ENCODE results near the gene EYS. TPM values are rescaled to one million over a fixed set of nuclear protein-coding genes. Genes with fewer than 3 reads are reported as not detected.

The EYS gene
- total RNA-seq, 6 experiments from 2014 or later: 0.54 to 2.3 (median 0.74) TPM; not detected in 1

GRCh38 chr6:65072500-65072899, 634.5 kb downstream of the EYS start:
- no peaks in the 10 kb centered on the region for H3K4me1 ChIP-seq
- intact Hi-C loops (cut with DNase I): no loop called here
- no peaks in the 10 kb centered on the region for H3K9me3 ChIP-seq
- no peak for DNase-seq
- no peaks in the 10 kb centered on the region for H3K27me3 ChIP-seq
- no peak for ATAC-seq
- no peak overlapping the region for H3K27ac ChIP-seq
- TF ChIP-seq POLR2A (IDR thresholded peaks at IDR 0.05) (no peak), CTCF (IDR thresholded peaks at IDR 0.05) (no peak)
- H3K36me3 ChIP-seq: no peaks in the 10 kb centered on the region
- no peak overlapping the region for H3K4me3 ChIP-seq
- 33% methylated on average over 1 of the region's 1 CpG for WGBS (ENCODE audit: insufficient coverage, low coverage, low lambda C conversion rate, missing lambda C conversion rate)

- H3K27me3 ChIP-seq: no peaks in the 10 kb centered on the region
- ATAC-seq: no peak
Measured at GRCh38 chr6:65071480-65071879, 635.5 kb downstream of the EYS start.

GRCh38 chr6:65064844-65065243, 642.2 kb downstream of the EYS start:
- H3K27ac ChIP-seq: no peak overlapping the region
- no peaks in the 10 kb centered on the region for H3K36me3 ChIP-seq
- 43% methylated on average over 1 of the region's 1 CpG for WGBS (ENCODE audit: insufficient coverage, low coverage, low lambda C conversion rate, missing lambda C conversion rate)
- intact Hi-C loops (cut with DNase I): no loop called here
- no peaks in the 10 kb centered on the region for H3K27me3 ChIP-seq
- DNase-seq (no peak), ATAC-seq (no peak)
- H3K9me3 ChIP-seq: no peaks in the 10 kb centered on the region
- H3K4me1 ChIP-seq: no peaks in the 10 kb centered on the region
- TF ChIP-seq POLR2A (IDR thresholded peaks at IDR 0.05): no peak
- TF ChIP-seq CTCF (IDR thresholded peaks at IDR 0.05): no peak
- H3K4me3 ChIP-seq: no peak overlapping the region

More at GRCh38 chr6:65071480-65071879, 635.5 kb downstream of the EYS start:
- no peak for DNase-seq
- TF ChIP-seq POLR2A (IDR thresholded peaks at IDR 0.05) (no peak), CTCF (IDR thresholded peaks at IDR 0.05) (no peak)
- Histone ChIP-seq H3K36me3 (no peaks in the 10 kb centered on the region), H3K27ac (no peak overlapping the region), H3K4me1 (no peaks in the 10 kb centered on the region), H3K9me3 (no peaks in the 10 kb centered on the region), H3K4me3 (no peak overlapping the region)
- 53% methylated on average over 2 of the region's 2 CpGs for WGBS (ENCODE audit: insufficient coverage, low coverage, low lambda C conversion rate, missing lambda C conversion rate)
- intact Hi-C loops (cut with DNase I): no loop called here

- no peak for ATAC-seq
- no peaks in the 10 kb centered on the region for H3K36me3 ChIP-seq
- H3K9me3 ChIP-seq: no peaks in the 10 kb centered on the region
- H3K4me3 ChIP-seq: no peak overlapping the region
- no peak overlapping the region for H3K27ac ChIP-seq
- TF ChIP-seq CTCF (IDR thresholded peaks at IDR 0.05) (no peak), POLR2A (IDR thresholded peaks at IDR 0.05) (no peak)
- no peak for DNase-seq
- intact Hi-C loops (cut with DNase I): no loop called here
- no peaks in the 10 kb centered on the region for H3K27me3 ChIP-seq
- no peaks in the 10 kb centered on the region for H3K4me1 ChIP-seq
Measured at GRCh38 chr6:65059568-65059967, 647.5 kb downstream of the EYS start.

- Histone ChIP-seq H3K4me3 (no peak overlapping the region), H3K36me3 (no peaks in the 10 kb centered on the region), H3K27ac (no peak overlapping the region), H3K9me3 (no peaks in the 10 kb centered on the region), H3K27me3 (no peaks in the 10 kb centered on the region), H3K4me1 (no peaks in the 10 kb centered on the region)
- intact Hi-C loops (cut with DNase I): no loop called here
- ATAC-seq (no peak), DNase-seq (no peak)
- TF ChIP-seq POLR2A (IDR thresholded peaks at IDR 0.05) (no peak), CTCF (IDR thresholded peaks at IDR 0.05) (no peak)
- WGBS (ENCODE audit: insufficient coverage, low coverage, low lambda C conversion rate, missing lambda C conversion rate): 47% methylated on average over 1 of the region's 1 CpG
Measured at GRCh38 chr6:65055545-65055944, 651.5 kb downstream of the EYS start.
